WTC11 (cell line): ENCODE measurements around the gene ATXN10.

Experiments
- CREM ChIP-seq: sonication (generic); formaldehyde crosslinking; IDR thresholded peaks from 2 replicates; pipeline ENCODE4 v1.8.1; 2022; ENCODE audit warnings: mild to moderate bottlenecking, missing genetic modification reagents, moderate library complexity
- IRF2 ChIP-seq: sonication (generic); formaldehyde crosslinking; IDR thresholded peaks from 2 replicates; pipeline ENCODE4 v1.8.0; 2022; ENCODE audit warnings: low read depth, missing genetic modification reagents, borderline replicate concordance
- TP53 ChIP-seq: sonication (generic); formaldehyde crosslinking; IDR thresholded peaks from 2 replicates; pipeline ENCODE4 v1.8.1; 2023; ENCODE audit warnings: mild to moderate bottlenecking, missing genetic modification reagents
- TF ChIP-seq, protein P1 (sequence below): fragments of 200-600 bp; IDR thresholded peaks from 2 replicates; pipeline ENCODE4 v1.8.0; 2022; ENCODE audit warnings: antibody characterized with exemption
- TF ChIP-seq, protein P2 (sequence below): sonication (generic); formaldehyde crosslinking; IDR thresholded peaks from 2 replicates; pipeline ENCODE4 v1.8.1; 2023; ENCODE audit warnings: mild to moderate bottlenecking, moderate library complexity, missing genetic modification reagents

DNA sequence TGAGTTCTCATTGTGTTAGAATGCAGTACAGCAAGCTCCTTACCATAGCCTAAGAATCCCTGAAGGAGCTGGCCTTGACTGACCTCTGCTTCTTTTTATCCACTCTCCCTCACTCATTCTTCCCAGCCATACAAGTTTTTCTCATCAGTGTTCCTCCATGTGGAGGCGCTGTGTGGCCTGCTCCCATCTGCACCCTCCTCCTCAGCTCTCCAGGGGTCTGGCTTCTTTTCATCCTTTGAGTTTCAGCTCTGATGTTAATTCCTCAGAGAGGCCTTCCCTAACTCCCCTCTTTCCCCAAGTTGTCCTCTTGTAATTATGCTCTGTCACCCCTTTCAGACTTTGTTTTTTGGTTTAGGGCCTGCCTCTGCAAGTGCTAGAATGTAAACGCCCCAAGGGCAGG lies 160.5 kb downstream of the ATXN10 start:
- TF ChIP-seq IRF2 (CRISPR knock-in tag) (no peak), CREM (CRISPR knock-in tag) (no peak), TP53 (CRISPR knock-in tag) (no peak)
- TF ChIP-seq, protein P1, sequence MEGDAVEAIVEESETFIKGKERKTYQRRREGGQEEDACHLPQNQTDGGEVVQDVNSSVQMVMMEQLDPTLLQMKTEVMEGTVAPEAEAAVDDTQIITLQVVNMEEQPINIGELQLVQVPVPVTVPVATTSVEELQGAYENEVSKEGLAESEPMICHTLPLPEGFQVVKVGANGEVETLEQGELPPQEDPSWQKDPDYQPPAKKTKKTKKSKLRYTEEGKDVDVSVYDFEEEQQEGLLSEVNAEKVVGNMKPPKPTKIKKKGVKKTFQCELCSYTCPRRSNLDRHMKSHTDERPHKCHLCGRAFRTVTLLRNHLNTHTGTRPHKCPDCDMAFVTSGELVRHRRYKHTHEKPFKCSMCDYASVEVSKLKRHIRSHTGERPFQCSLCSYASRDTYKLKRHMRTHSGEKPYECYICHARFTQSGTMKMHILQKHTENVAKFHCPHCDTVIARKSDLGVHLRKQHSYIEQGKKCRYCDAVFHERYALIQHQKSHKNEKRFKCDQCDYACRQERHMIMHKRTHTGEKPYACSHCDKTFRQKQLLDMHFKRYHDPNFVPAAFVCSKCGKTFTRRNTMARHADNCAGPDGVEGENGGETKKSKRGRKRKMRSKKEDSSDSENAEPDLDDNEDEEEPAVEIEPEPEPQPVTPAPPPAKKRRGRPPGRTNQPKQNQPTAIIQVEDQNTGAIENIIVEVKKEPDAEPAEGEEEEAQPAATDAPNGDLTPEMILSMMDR: no peak
- TF ChIP-seq, protein P2, sequence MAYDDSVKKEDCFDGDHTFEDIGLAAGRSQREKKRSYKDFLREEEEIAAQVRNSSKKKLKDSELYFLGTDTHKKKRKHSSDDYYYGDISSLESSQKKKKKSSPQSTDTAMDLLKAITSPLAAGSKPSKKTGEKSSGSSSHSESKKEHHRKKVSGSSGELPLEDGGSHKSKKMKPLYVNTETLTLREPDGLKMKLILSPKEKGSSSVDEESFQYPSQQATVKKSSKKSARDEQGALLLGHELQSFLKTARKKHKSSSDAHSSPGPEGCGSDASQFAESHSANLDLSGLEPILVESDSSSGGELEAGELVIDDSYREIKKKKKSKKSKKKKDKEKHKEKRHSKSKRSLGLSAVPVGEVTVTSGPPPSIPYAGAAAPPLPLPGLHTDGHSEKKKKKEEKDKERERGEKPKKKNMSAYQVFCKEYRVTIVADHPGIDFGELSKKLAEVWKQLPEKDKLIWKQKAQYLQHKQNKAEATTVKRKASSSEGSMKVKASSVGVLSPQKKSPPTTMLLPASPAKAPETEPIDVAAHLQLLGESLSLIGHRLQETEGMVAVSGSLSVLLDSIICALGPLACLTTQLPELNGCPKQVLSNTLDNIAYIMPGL: no peak
